Esophagus (tissue), 2 donors: ENCODE results near the gene FSHR. TPM values are rescaled to one million over a fixed set of nuclear protein-coding genes. Genes with fewer than 3 reads are reported as not detected.

Experiments
- H3K27ac ChIP-seq, 2 donors: one replicate each; pipeline ENCODE4 v1.5.1; 2013; ENCODE audit warnings: low read depth in 2 of 2, mild to moderate bottlenecking in 2 of 2, inconsistent platforms in 1 of 2, low read length in 1 of 2, moderate library complexity in 1 of 2
- H3K27me3 ChIP-seq, 2 donors: one replicate each; pipeline ENCODE4 v1.6.1; 2013; ENCODE audit warnings: low read length in 2 of 2, control low read depth in 1 of 2, mild to moderate bottlenecking in 1 of 2; ENCODE audit not compliant: insufficient read depth in 2 of 2, control insufficient read depth in 1 of 2
- H3K36me3 ChIP-seq, 2 donors: one replicate each; pipeline ENCODE4 v1.6.1; 2013; ENCODE audit warnings: low read length in 1 of 2; ENCODE audit not compliant: control insufficient read depth in 2 of 2, insufficient read depth in 2 of 2
- H3K4me1 ChIP-seq, 2 donors: one replicate each; pipeline ENCODE4 v1.6.1; 2013; ENCODE audit warnings: low read length in 1 of 2; ENCODE audit not compliant: control insufficient read depth in 2 of 2, insufficient read depth in 2 of 2
- H3K4me3 ChIP-seq, 2 donors: one replicate each; pipeline ENCODE4 v1.5.1; 2013; ENCODE audit warnings: low read length in 2 of 2, mild to moderate bottlenecking in 2 of 2, low read depth in 1 of 2, moderate library complexity in 1 of 2
- H3K9me3 ChIP-seq, 2 donors: one replicate each; pipeline ENCODE4 v1.6.1; 2013; ENCODE audit warnings: mild to moderate bottlenecking in 2 of 2, low read depth in 1 of 2, low read length in 1 of 2, moderate library complexity in 1 of 2; ENCODE audit not compliant: control insufficient read depth in 2 of 2, insufficient read depth in 1 of 2
- WGBS, 2 donors: extraction: QIAGEN DNeasy Blood & Tissue Kit; methylation state at CpG; one replicate each; pipeline ENCODE4 v1.1.7; 2013; 5-methylcytosine and 5-hydroxymethylcytosine counted together
- polyA plus RNA-seq, 2 donors: library from polyadenylated mRNA; stranded (reverse); fragments of 200-250 nt; gene quantifications; one replicate each; pipeline ENCODE4 v1.2.3, GENCODE V29; 2013
- donor health status: healthy with polysubstance abuse.
- donor health status: Bipolar disorder and iron deficiency.

FSHR gene
- polyA plus RNA-seq, 2 donors = 0.01 TPM; not detected in 1

DNA sequence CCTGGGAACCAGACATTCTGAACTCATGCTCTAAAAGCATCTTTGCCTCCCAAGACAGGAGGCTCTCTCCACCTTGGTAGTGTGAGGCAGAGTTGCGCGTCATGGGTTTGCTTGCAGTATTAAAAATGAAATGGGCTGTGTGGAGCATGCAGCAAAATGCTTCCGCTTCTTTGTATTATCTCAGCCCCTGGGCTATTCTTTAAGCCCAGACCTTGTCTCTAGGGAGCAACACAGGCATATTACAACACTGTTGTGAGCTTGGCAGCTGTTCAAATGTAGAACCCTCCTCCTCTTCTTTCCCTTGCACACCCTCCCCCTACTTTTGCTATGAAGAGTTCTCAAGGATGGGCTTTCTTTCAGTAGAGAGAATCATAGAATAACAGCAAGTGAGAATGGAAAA is 213.7 kb downstream of the FSHR start:
- Histone ChIP-seq H3K4me1 (no peaks in the 10 kb centered on the region), H3K27me3 (no peaks in the 10 kb centered on the region), H3K27ac (no peak overlapping the region), H3K9me3 (no peaks in the 10 kb centered on the region), H3K4me3 (no peak overlapping the region), H3K36me3 (no peaks in the 10 kb centered on the region)
- 75 to 76% methylated on average over 3 of the region's 3 CpGs for WGBS, 2 donors

GRCh38 chr2:48939232-48939631 is 215.1 kb downstream of the FSHR start:
- no peaks in the 10 kb centered on the region for H3K27me3 ChIP-seq
- no peak overlapping the region for H3K27ac ChIP-seq
- no peaks in the 10 kb centered on the region for H3K9me3 ChIP-seq
- WGBS, 2 donors = 65 to 71% methylated on average over 4 of the region's 4 CpGs
- no peak overlapping the region for H3K4me3 ChIP-seq
- H3K4me1 ChIP-seq = no peaks in the 10 kb centered on the region
- H3K36me3 ChIP-seq = no peaks in the 10 kb centered on the region

DNA sequence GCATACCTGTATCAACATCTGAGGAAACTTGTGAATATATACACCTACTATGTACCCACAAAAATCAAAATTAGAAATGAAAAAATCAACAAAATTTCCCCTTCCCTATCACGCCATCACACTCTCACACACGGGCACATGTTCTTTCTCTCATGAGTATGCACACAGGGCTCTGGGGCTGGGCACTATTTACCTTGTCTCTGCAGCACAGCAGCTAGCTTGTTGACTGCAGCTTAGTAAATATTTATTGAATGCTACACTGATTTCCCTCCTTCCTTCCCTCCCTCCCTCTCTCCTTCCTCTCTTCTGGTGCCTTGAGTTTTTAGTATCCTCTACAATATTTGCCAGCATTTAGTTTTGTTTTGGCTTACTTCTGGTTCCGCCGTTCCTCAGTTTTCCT is 216.1 kb downstream of the FSHR start:
- H3K27ac ChIP-seq = no peak overlapping the region
- no peaks in the 10 kb centered on the region for H3K9me3 ChIP-seq
- no peaks in the 10 kb centered on the region for H3K27me3 ChIP-seq
- no peak overlapping the region for H3K4me3 ChIP-seq
- no peaks in the 10 kb centered on the region for H3K4me1 ChIP-seq
- 80 to 89% methylated on average over 4 of the region's 4 CpGs for WGBS, 2 donors
- H3K36me3 ChIP-seq = no peaks in the 10 kb centered on the region

- 82 to 90% methylated on average over 7 of the region's 7 CpGs for WGBS, 2 donors
- no peaks in the 10 kb centered on the region for H3K36me3 ChIP-seq
- no peak overlapping the region for H3K4me3 ChIP-seq
- no peaks in the 10 kb centered on the region for H3K4me1 ChIP-seq
- H3K9me3 ChIP-seq = no peaks in the 10 kb centered on the region
- H3K27ac ChIP-seq = no peak overlapping the region
- H3K27me3 ChIP-seq = no peaks in the 10 kb centered on the region
Measured at GRCh38 chr2:48934807-48935206, 219.5 kb downstream of the FSHR start.

DNA sequence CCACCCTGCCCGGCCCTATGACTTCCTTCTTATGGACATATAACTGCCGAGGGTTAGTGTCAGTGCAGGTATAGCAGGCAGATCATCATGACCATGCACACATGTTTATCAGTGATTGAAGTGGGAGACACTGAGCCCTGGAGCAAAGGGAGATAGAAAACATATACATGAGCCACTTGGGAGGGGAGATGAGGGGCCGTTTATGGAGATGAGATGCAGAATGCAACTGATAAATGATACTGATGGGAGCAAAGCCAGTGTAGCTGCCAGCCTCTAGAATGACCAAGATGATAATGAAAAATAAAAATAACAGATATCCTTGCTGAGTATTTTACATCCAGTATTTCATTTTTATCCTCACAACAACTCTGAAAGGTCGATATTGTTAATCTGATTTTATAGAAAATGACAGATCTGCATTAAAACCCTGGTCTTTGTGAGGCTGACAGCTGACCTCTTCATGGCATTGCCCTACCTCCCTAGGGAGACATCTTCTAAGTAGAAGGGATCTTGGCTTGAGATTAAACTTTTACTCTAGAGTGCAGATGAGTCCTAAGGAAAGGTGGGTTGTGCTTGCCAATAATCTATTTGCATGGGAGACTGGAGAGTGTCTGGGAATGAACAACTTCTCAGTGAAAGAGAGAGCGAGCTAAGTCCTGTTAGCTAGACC is 220.4 kb downstream of the FSHR start:
- Histone ChIP-seq H3K4me3 (no peak overlapping the region), H3K27me3 (no peaks in the 10 kb centered on the region), H3K36me3 (no peaks in the 10 kb centered on the region), H3K27ac (no peak overlapping the region), H3K4me1 (no peaks in the 10 kb centered on the region), H3K9me3 (no peaks in the 10 kb centered on the region)
- 76 to 86% methylated on average over 5 of the region's 5 CpGs for WGBS, 2 donors

- Histone ChIP-seq H3K9me3 (no peaks in the 10 kb centered on the region), H3K27me3 (no peaks in the 10 kb centered on the region), H3K27ac (no peak overlapping the region), H3K4me3 (no peak overlapping the region), H3K4me1 (no peaks in the 10 kb centered on the region), H3K36me3 (no peaks in the 10 kb centered on the region)
- WGBS, 2 donors = 78 to 83% methylated on average over 4 of the region's 4 CpGs
Measured at GRCh38 chr2:48932667-48933066, 221.6 kb downstream of the FSHR start.

DNA sequence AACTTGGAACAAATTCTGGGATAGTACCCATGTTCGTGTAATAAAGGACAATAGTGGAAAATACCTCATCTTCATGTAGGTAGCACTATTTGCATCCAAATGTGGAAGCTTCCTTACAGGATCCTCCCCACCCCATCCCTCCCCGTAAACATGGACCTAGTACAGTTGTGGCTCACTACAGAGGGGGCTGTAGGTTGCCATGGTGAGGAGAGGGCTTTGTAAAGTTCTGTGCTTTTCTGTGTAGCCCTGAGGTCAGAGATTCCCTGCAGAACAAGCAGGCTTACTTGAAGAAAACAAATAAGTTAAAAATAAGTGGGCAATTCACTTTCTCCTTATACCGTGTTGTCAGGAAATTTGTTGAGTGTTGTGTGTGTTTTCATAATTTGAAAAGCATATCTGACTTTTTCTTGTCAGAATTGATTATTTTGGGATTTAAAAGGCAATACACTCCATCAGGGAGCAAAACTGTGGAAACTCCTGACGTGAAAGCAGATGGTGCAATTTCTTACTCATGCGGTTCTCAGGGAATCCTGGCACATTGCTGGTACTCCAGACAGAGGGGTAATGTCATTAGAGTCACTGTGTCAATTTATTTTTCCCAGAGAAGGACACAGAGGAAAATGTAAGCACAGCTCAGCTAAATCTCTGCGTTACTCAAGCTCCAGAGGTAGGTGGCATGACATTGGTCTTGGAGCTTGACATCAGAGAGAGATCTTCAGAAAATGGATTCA is 224.6 kb downstream of the FSHR start:
- Histone ChIP-seq H3K27ac (no peak overlapping the region), H3K9me3 (no peaks in the 10 kb centered on the region), H3K4me1 (no peaks in the 10 kb centered on the region), H3K36me3 (no peaks in the 10 kb centered on the region), H3K27me3 (no peaks in the 10 kb centered on the region), H3K4me3 (no peak overlapping the region)
- WGBS, 2 donors = 60 to 68% methylated on average over 6 of the region's 6 CpGs

GRCh38 chr2:48927355-48927754 is 227.0 kb downstream of the FSHR start:
- Histone ChIP-seq H3K27ac (no peak overlapping the region), H3K4me1 (no peaks in the 10 kb centered on the region), H3K36me3 (no peaks in the 10 kb centered on the region), H3K27me3 (no peaks in the 10 kb centered on the region), H3K9me3 (no peaks in the 10 kb centered on the region), H3K4me3 (no peak overlapping the region)
- 82 to 88% methylated on average over 2 of the region's 2 CpGs for WGBS, 2 donors

- H3K4me1 ChIP-seq = no peaks in the 10 kb centered on the region
- no peak overlapping the region for H3K4me3 ChIP-seq
- H3K27me3 ChIP-seq = no peaks in the 10 kb centered on the region
- H3K27ac ChIP-seq = no peak overlapping the region
- 92 to 94% methylated on average over 19 of the region's 19 CpGs for WGBS, 2 donors
- no peaks in the 10 kb centered on the region for H3K36me3 ChIP-seq
- H3K9me3 ChIP-seq = no peaks in the 10 kb centered on the region
Measured at GRCh38 chr2:48915884-48916283, 238.4 kb downstream of the FSHR start.

DNA sequence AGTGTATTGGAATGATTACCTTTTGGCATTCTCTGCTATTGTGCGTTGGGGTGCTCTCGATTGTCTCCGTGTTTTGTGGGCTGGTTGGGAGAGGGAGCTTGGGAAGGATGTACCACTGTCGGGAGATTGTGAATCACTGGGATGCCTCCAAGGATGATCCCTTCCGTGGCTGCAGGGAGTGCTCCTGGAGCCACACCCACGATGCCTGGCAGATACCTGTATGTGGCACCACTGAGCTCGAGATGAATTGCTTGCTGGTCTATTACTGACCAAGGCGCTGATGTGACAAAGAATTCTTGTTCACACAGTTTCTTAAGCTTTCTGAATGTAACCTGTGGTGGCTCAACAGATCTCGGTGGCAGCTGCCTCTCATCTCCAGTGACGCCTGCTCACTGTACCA is 239.1 kb downstream of the FSHR start:
- Histone ChIP-seq H3K27ac (no peak overlapping the region), H3K36me3 (no peaks in the 10 kb centered on the region), H3K9me3 (no peaks in the 10 kb centered on the region), H3K4me3 (no peak overlapping the region), H3K4me1 (no peaks in the 10 kb centered on the region), H3K27me3 (no peaks in the 10 kb centered on the region)
- WGBS, 2 donors = 65 to 69% methylated on average over 10 of the region's 10 CpGs
